DMS53 (cell line): Measurements from ENCODE around the gene PCDHB1.

ENCODE experiments used
- DNase-seq: peaks from one replicate; lab custom pipeline; 2025; lab: John Stamatoyannopoulos, UW

PCDHB1 gene, protein sequence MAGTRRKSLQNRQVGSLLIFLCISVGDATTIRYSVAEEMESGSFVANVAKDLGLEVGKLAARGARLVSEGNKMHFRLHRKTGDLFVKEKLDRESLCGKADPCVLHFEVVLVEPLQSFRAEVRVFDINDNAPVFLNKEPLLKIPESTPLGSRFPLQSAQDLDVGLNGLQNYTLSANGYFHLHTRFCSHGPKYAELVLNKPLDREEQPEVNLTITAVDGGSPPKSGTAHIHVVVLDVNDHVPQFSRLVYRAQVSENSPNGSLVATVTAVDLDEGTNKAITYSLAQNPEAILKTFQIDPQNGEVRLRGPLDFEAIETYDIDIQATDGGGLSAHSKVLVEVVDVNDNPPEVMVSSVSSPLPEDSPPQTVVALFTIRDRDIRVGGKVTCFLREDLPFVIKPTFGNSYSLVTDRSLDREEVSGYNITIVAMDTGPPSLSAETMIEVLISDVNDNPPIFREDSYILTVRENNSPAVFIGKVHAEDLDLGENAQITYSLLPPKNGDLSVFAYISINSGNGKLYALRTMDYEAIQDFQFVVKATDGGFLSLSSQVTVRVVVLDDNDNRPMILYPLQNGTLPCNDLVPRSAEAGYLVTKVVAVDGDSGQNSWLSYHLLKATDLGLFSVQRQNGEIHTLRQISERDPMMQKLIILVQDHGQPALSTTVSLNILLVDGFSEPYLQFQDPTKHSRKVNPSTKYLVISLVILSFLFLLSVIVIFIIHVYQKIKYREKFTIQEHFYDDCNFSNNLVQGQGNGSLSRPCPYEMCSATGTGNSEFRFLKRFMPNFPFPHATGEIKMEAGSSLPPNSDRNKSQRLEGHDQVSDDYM

GRCh38 chr5:141050622-141051520, at the start of gene PCDHB1:
Gene PCDHB1, plus strand, starts transcription at chr5:141051374. Its CDS starts 97 bp downstream, at chr5:141051471.
- DNase-seq: peak; percentile 75

DNA sequence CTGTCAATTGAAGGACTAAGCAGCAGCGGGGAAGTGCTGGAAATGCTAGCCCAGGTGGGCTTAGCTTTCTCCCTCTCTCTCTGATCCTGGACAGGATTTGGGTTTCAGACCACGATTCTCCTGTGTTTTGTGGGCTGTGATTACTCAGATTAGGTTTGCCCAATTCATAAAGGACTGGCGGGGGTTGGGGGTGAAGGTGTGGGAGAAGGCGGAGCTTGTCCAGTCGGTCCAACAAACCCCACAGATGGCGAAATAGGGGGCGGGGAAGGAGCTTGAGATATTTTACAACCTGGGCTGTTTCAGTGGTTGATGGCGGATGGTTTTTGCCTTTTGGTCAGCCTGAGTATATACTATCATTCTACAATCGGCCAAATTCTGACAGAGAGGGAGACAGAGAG, 49.7 kb upstream of the PCDHB1 start:
- peak; percentile 79 for DNase-seq

DNA sequence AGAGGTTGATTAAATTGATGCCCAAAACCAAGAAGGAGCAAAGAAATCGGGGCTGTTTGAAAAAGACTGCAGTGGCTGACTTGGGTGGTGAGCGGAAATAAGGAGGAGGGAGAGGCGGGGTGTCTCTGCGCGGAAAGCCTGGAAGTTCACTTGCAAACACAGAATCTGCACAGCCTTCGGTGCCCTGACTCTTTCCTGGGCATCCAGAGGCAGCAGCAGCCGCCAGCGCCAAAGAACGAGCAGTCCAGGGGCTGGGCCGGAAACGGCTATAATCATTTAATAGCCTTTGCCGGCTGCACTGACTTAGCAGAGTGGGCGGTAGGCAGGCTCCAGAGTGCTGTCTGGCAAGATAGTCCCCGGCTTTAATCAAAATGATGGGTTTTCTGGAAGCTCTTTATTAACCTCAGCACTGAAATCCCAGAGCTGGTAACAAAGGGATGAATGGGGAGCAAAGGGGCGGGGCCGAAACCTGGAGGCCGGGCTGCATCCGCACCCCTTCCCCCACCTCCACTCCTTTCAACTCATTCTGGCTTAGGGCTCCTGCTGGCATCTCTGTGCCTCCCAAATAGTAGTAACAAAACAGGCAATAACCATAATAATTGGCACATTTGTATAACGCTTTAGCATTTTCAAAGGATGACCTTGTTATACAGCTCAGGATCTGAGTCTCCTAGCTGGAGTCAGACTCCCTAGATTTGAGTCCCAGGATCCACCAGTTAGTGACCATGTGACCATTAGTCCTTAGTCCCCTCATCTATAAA, 49.1 kb upstream of the PCDHB1 start:
- DNase-seq: peak; percentile 78

GRCh38 chr5:141002605-141002965, 48.6 kb upstream of the PCDHB1 start:
- DNase-seq: no peak

- DNase-seq: peak; percentile 35
Measured at GRCh38 chr5:141003031-141003430, 48.1 kb upstream of the PCDHB1 start.

DNA sequence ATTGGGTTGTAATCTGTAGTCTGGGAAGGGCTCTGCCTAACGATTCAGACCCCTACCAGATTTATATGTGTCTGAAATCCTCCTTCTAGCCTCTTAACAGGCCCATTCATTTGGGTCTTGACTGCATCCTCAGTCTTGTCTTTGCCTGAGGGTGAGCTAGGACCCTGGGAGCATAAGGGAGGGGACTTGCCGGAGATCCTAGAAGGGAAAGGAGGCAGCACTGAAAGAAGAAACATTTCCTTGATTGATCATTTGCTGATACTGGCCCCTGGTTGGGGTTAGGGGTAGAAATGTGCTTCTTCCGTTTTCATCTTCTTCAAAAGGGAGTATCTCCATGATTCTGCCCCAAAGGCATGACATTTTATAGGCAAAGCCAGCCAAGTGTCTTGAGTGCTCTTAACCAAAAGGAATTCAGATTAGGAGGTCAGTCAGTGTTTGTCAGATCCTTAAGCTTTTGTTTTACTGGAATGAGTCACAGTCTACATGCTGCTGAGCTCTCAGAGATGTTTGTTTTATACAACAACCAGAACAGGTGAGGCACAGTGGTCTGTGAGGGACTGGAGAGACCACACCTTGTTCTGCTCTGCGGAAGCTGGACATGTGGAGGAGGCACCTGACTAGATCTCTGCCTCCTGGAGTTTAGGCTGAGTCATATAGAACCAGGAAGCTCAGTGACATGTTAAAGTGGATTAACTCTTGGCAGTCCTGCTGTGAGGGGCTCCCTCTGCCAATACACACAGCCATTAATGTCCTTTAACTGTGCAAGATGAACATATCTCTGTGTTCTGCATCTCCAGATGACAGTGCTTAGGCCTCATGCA, 47.2 kb upstream of the PCDHB1 start:
- DNase-seq: peak; percentile 98

GRCh38 chr5:141007791-141008190, 43.4 kb upstream of the PCDHB1 start:
- no peak for DNase-seq

DNA sequence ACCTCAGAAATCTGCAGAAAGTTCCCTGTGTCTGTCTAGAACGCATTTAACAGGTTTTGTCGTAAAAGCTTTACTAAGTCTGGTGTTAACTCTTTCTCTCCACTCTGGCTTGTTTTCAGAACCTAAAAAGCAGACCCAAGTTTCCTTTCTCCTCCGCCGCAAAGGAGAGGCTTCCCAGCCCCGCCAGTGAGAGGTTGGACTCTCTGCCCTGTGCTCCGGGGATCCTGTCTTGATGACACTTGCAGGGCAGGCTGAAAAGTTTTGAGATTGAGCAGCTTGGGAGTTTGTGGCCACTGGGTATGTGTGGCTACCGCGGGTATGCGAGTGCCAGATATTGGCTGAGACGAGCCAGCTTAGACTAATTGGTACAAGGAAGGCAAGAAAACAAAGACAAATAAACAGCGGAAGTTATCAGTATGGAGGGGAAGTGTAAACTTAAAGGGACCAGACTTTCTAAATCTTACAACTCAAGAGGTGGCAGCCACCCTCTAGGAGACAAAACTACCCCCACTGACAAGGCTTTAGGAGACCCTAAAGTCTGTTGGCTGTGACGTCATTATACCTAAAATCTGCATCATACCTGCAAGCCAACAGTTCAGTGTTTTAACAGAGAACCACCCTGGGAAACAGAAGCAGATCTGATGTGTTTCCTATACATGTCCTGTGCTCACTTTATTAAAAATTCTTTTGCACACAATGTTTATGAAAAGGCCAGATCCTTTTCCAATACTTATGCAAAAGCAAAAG, 41.0 kb upstream of the PCDHB1 start:
- DNase-seq: no peak

GRCh38 chr5:141017943-141018342, 33.2 kb upstream of the PCDHB1 start:
- peak; percentile 14 for DNase-seq

GRCh38 chr5:141022384-141022783, 28.8 kb upstream of the PCDHB1 start:
- DNase-seq: no peak

DNA sequence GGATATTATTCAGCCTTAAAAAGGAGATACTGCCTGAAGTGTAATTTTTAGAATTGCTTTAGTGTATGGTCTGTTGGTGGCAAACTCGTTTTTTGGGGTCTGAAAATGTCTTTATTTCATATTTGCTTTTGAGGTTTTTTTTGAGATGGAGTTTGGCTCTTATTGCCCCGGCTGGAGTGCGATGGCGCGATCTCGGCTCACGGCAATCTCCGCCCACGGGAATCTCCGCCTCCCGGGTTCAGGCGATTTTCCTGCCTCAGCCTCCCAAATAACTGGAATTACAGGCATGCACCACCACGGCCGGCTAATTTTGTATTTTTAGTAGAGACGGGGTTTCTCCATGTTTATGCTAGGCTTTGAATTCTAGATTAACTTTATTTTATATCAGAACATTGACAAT, 20.2 kb upstream of the PCDHB1 start:
- no peak for DNase-seq

DNA sequence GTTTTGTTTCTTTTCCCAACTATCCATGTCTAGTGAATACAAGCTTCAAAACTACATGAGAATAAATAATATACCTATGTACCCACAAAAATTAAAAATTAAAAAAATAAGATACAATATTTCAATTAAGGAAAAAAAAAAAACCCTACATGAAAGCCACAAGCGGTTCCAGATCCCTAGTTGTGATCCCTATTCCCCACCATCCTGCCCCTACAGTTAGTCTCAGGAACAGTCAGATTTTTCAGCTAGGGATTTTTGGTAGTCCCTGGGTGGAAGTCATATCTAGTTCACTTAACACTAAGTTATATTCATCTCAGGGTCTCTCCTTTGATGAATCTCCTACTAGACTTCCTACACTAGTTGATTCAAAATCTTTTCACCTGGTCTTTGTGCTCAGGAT, 18.5 kb upstream of the PCDHB1 start:
- DNase-seq: no peak

DNA sequence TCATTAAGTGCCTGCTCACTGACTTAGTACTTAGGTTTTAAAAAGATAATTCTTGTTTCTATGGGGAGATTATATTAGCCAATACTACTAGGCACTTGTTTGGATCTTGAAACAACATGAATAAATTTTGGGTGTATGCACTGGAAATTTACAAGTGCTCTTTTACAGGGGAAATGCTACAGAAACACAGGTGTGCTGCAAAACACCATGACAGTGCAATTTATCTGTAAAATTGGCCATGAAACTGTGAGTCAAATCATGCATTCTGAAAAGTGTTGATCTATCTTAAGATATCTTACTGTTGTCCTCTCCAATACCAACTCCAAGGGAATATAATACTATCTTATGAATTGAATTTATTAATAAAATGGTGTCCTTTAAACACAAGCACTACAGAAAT, 12.1 kb upstream of the PCDHB1 start:
- DNase-seq: peak; percentile 18

DNA sequence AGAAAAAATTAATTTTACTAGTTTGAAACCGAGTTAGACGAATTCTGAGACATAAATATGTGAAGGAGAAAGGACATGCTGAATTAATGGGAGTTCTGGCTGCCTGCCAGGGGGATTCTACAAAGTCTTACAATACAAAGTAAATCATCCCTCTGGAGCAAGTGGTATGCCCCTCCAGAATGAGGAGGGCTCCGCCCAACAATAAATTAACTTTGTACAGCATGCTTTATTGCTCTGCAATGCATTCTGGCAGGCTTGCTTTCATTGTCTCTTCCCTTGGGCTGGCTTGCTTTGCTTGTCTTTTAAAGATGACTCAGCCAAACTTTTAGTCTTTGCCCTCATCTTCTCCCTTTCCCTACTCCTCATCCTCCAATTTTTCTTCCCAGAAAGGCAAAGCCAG, 11.7 kb upstream of the PCDHB1 start:
- peak; percentile 68 for DNase-seq

DNA sequence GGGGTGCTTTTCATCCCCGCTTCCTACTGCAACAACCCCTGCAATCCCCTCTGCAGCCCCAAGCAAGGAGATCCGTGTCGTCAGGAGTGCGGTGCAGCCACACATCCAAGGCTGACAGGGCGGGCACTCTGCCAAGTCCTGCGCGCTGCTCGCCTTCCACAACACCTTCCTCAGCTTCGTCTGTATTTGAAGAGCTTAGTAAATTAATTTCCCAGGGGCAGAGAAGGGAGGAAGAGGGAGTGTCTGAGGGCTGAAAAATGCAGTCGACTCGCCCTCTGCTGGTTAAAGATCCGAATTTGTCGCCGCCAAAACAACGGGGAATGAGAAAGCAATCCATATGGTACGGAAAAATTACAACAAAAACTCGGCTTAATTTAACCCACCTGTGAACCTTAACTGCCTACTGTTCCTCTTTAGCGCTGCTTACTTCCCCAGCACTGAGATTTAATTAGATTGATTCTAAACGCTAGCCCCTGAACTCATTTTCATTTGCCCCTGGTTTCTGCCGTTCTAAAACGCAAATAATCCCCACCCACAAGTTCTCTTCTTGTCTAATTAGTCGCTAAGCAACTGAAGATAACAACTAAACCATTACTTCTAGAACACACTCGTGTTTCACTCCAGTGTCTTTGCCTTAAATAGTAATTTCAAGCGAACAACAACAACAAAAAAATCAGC, 10.9 kb upstream of the PCDHB1 start:
- peak; percentile 95 for DNase-seq

DNA sequence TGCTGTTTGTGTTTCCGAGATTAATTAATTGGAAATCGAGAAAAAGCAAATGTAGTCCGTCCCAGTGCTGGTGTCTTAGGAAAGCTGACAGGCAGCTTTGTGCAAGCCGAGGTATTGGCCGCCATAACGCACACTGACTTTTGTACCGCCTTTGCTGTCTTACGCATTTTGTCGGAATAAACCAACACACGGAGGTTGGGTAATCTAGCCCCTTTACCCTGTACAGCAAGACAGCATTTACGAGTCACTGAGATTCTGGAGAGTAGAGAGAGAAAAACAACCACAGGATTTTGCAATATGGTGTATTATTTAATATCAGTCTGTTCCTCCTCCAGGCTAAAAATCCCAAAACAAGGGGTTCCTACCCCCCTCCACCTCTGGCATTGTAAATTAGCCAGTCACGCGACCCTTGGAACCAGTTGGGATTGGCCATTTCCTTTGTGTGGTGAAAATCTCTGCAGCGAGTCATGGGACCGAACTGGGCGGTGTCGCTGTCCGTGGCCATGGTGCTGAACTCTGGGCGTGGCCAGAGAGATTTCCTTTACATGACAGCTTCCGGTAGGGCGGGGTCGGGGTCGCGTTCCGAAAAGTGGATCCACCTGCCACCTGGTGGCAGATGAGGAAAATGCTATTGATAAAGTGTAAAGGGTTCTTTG, 10.3 kb upstream of the PCDHB1 start:
- peak; percentile 100 for DNase-seq

- no peak for DNase-seq
Measured at GRCh38 chr5:141041427-141041785, 9.8 kb upstream of the PCDHB1 start.

DNA sequence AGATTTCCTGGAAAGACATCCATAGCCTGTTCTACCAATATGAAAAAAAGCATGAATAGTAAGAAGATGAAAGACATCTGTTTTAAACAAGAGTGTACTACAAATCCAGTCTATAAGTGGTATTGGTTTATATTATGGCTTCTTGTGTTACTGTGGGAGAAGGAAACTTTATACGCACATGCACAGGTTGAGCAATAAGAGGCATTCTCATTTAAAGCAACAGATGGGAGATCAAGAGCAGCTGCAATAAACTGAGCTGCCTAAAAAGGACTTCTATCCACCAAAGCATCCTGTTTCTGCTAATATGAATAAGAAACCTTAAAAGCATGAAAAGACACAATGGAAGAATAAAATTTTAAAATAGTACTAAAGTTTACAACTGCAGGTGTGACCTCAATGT, 8.6 kb upstream of the PCDHB1 start:
- DNase-seq: no peak

DNA sequence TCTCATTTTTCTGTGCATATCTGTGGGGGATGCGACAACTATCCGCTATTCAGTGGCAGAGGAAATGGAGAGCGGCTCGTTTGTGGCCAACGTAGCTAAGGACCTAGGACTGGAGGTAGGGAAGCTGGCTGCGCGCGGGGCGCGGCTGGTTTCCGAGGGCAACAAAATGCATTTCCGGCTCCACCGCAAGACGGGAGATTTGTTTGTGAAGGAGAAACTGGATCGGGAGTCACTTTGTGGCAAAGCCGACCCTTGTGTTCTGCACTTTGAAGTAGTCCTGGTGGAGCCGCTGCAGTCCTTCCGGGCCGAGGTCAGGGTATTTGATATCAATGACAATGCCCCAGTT, 320 bp downstream of the PCDHB1 start:
- peak; percentile 75 for DNase-seq
